ENCODE results near the gene SLC25A30.

DNA sequence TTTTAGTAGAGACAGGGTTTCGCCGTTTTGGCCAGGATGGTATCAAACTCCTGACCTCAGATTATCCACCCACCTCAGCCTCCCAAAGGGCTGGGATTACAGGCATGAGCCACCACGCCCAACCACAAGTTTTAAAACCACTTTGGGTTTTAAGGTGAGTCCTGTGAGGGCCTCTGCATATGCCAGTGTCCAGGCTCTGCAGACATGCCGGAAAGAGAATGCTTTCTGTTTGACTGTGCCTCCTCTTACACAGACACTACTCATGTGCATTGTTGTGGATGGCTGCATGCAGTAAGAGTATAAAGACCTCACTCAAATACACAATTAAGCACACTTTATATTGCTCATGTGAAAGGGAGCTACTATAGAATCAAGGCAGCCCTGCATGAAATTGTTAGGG is 20.8 kb upstream of the SLC25A30 start:
- TF ChIP-seq TAF1 (IDR thresholded peaks at IDR 0.05; ENCODE audit: borderline replicate concordance, insufficient read depth, low read length) (no peak), SIN3A (IDR thresholded peaks at IDR 0.05; ENCODE audit: borderline replicate concordance, insufficient read depth, low read length) (no peak), FOXP2 (optimal IDR thresholded peaks at IDR 0.05; ENCODE audit: borderline replicate concordance, extremely low read depth, extremely low read length, insufficient read depth) (no peak), POLR2AphosphoS5 (IDR thresholded peaks at IDR 0.05; ENCODE audit: low read depth, low read length) (no peak)
- TF ChIP-seq, protein P1, sequence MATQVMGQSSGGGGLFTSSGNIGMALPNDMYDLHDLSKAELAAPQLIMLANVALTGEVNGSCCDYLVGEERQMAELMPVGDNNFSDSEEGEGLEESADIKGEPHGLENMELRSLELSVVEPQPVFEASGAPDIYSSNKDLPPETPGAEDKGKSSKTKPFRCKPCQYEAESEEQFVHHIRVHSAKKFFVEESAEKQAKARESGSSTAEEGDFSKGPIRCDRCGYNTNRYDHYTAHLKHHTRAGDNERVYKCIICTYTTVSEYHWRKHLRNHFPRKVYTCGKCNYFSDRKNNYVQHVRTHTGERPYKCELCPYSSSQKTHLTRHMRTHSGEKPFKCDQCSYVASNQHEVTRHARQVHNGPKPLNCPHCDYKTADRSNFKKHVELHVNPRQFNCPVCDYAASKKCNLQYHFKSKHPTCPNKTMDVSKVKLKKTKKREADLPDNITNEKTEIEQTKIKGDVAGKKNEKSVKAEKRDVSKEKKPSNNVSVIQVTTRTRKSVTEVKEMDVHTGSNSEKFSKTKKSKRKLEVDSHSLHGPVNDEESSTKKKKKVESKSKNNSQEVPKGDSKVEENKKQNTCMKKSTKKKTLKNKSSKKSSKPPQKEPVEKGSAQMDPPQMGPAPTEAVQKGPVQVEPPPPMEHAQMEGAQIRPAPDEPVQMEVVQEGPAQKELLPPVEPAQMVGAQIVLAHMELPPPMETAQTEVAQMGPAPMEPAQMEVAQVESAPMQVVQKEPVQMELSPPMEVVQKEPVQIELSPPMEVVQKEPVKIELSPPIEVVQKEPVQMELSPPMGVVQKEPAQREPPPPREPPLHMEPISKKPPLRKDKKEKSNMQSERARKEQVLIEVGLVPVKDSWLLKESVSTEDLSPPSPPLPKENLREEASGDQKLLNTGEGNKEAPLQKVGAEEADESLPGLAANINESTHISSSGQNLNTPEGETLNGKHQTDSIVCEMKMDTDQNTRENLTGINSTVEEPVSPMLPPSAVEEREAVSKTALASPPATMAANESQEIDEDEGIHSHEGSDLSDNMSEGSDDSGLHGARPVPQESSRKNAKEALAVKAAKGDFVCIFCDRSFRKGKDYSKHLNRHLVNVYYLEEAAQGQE (IDR thresholded peaks at IDR 0.05; ENCODE audit: insufficient read depth in 1 of 2, low read depth in 2 of 2, low read length in 2 of 2) = no peak
